H1 (cell line): ENCODE data around the gene CLCNKB. TPM values are rescaled to one million over a fixed set of nuclear protein-coding genes. Genes with fewer than 3 reads are reported as not detected.

Experiments used
- CTCF ChIA-PET: fragments of 300-600 bp; sonication (Branson Sonifier 250); formaldehyde crosslinking; loops from one replicate; lab custom pipeline; 2021; ENCODE audit not compliant: partially characterized antibody; lab: Charles Lee
- POLR2A ChIA-PET: fragments of 300-600 bp; sonication (Branson Sonifier 250); formaldehyde crosslinking; loops from one replicate; lab custom pipeline; 2021; ENCODE audit warnings: inconsistent platforms; ENCODE audit not compliant: partially characterized antibody; lab: Charles Lee
- DNase-seq, 2 experiments: peaks; one replicate each; pipeline versions ENCODE4 v3.0.0 to v3.0.0-alpha.2; 2010 to 2022; ENCODE audit warnings: low spot score in 2 of 2, low read depth in 1 of 2, mixed read lengths in 1 of 2
- FAIRE-seq: peaks from 2 replicates; lab custom pipeline; 2011; peaks lifted over from hg19 to GRCh38; lab: Jason Lieb, UNC
- H2AFZ ChIP-seq: 2 replicates; pipeline ENCODE4 v1.8.1; 2012; ENCODE audit warnings: low read length, inconsistent platforms
- H2AK5ac ChIP-seq: 2 replicates; pipeline ENCODE4 v1.6.1; 2013; ENCODE audit warnings: low read depth, low read length
- H2BK120ac ChIP-seq: replicated peaks from 2 replicates; pipeline ENCODE3; 2013; ENCODE audit warnings: low read depth, low read length, inconsistent platforms
- H2BK12ac ChIP-seq: 2 replicates; pipeline ENCODE4 v1.6.1; 2013; ENCODE audit warnings: low read depth, low read length
- H2BK15ac ChIP-seq: 2 replicates; pipeline ENCODE4 v1.6.1; 2013; ENCODE audit warnings: low read length
- H2BK20ac ChIP-seq: 2 replicates; pipeline ENCODE4 v1.6.1; 2013; ENCODE audit warnings: low read length
- H2BK5ac ChIP-seq: 2 replicates; pipeline ENCODE4 v1.6.1; 2013; ENCODE audit warnings: low read depth, low read length
- H3K14ac ChIP-seq: 2 replicates; pipeline ENCODE4 v1.6.1; 2013; ENCODE audit warnings: inconsistent platforms; ENCODE audit not compliant: insufficient read length
- H3K18ac ChIP-seq: 2 replicates; pipeline ENCODE4 v1.6.1; 2013; ENCODE audit warnings: low read length; ENCODE audit errors: extremely low read depth
- H3K23ac ChIP-seq: 2 replicates; pipeline ENCODE4 v1.6.1; 2013; ENCODE audit warnings: inconsistent platforms; ENCODE audit not compliant: insufficient read length
- H3K23me2 ChIP-seq: 2 replicates; pipeline ENCODE4 v1.6.1; 2013; ENCODE audit warnings: low read depth, low read length
- H3K27ac ChIP-seq: 2 replicates; pipeline ENCODE4 v1.6.1; 2011; ENCODE audit warnings: low read depth, low read length, inconsistent platforms
- H3K27me3 ChIP-seq, 4 experiments: replicated peaks in 1 of 4; 1 replicate in 1 of 4; 2 replicates in 3 of 4; pipeline versions ENCODE4 v1.6.1 to v1.8.1; 2011 to 2013; ENCODE audit warnings: low read length in 3 of 4, mild to moderate bottlenecking in 3 of 4, inconsistent platforms in 2 of 4, mixed read lengths in 2 of 4, moderate library complexity in 1 of 4; ENCODE audit not compliant: control insufficient read depth in 3 of 4, insufficient read depth in 3 of 4; ENCODE audit errors: extremely low read depth in 1 of 4
- H3K36me3 ChIP-seq, 4 experiments: 2 replicates each; pipeline versions ENCODE4 v1.6.1 to v1.8.1; 2011 to 2013; ENCODE audit warnings: mild to moderate bottlenecking in 4 of 4, low read length in 3 of 4, moderate library complexity in 2 of 4, control low read depth in 1 of 4, inconsistent platforms in 1 of 4; ENCODE audit not compliant: insufficient read depth in 4 of 4, control insufficient read depth in 2 of 4
- H3K4ac ChIP-seq: replicated peaks from 2 replicates; pipeline ENCODE3; 2013; ENCODE audit warnings: low read length, low read depth, mixed read lengths, inconsistent platforms; ENCODE audit not compliant: insufficient read length
- H3K4me1 ChIP-seq, 4 experiments: replicated peaks in 1 of 4; 1 replicate in 1 of 4; 2 replicates in 3 of 4; pipeline versions ENCODE4 v1.6.1 to v1.8.1; 2011 to 2013; ENCODE audit warnings: low read length in 3 of 4, inconsistent platforms in 2 of 4, mixed read lengths in 1 of 4; ENCODE audit not compliant: insufficient read depth in 4 of 4, control insufficient read depth in 3 of 4
- H3K4me2 ChIP-seq, 2 experiments: 2 replicates each; pipeline versions ENCODE4 v1.6.1 to v1.8.1; 2011 to 2013; ENCODE audit warnings: low read depth in 2 of 2, low read length in 2 of 2, control low read depth in 1 of 2, inconsistent platforms in 1 of 2, mild to moderate bottlenecking in 1 of 2; ENCODE audit not compliant: insufficient read depth in 1 of 2
- H3K4me3 ChIP-seq, 4 experiments: fragments of 200-600, 300-600 bp in 1 of 4; sonication (generic), shearing (Covaris generic), sonication (Bioruptor Twin) in 1 of 4; 2 replicates each; pipeline versions ENCODE4 v1.5.1 to v1.8.1; 2011 to 2016; ENCODE audit warnings: low read length in 4 of 4, low read depth in 3 of 4, control low read depth in 2 of 4, inconsistent platforms in 2 of 4, mild to moderate bottlenecking in 2 of 4, mixed read lengths in 1 of 4, moderate library complexity in 1 of 4; ENCODE audit not compliant: insufficient read depth in 2 of 4; ENCODE audit errors: extremely low read depth in 1 of 4
- H3K56ac ChIP-seq: replicated peaks from 2 replicates; pipeline ENCODE3; 2013; ENCODE audit warnings: low read depth, mild to moderate bottlenecking, mixed read lengths, low read length, inconsistent platforms; ENCODE audit not compliant: insufficient read length
- H3K79me1 ChIP-seq: 2 replicates; pipeline ENCODE4 v1.6.1; 2013; ENCODE audit warnings: low read depth, low read length, control low read depth
- H3K79me2 ChIP-seq, 2 experiments: 2 replicates each; pipeline versions ENCODE4 v1.6.1 to v1.8.1; 2012 to 2013; ENCODE audit warnings: low read length in 2 of 2, mild to moderate bottlenecking in 2 of 2, inconsistent platforms in 1 of 2; ENCODE audit not compliant: insufficient read depth in 2 of 2, control insufficient read depth in 1 of 2
- H3K9ac ChIP-seq, 4 experiments: replicated peaks in 1 of 4; 1 replicate in 1 of 4; 2 replicates in 3 of 4; pipeline versions ENCODE4 v1.6.1 to v1.8.1; 2011 to 2013; ENCODE audit warnings: low read depth in 3 of 4, low read length in 3 of 4, control low read depth in 2 of 4, mild to moderate bottlenecking in 2 of 4, moderate library complexity in 2 of 4, inconsistent platforms in 1 of 4; ENCODE audit errors: extremely low read depth in 1 of 4
- H3K9me3 ChIP-seq, 2 experiments: 2 replicates each; pipeline versions ENCODE4 v1.6.1 to v1.8.1; 2012 to 2013; ENCODE audit warnings: mild to moderate bottlenecking in 2 of 2, moderate library complexity in 2 of 2, control low read depth in 1 of 2, inconsistent platforms in 1 of 2, low read depth in 1 of 2, low read length in 1 of 2, mixed read lengths in 1 of 2; ENCODE audit not compliant: insufficient read depth in 2 of 2
- H4K20me1 ChIP-seq, 2 experiments: replicated peaks in 1 of 2; 2 replicates each; pipeline versions ENCODE3 to v1.8.1; 2011 to 2013; ENCODE audit warnings: inconsistent platforms in 2 of 2, low read length in 2 of 2, mild to moderate bottlenecking in 1 of 2; ENCODE audit not compliant: insufficient read depth in 2 of 2, control insufficient read depth in 1 of 2
- H4K5ac ChIP-seq: 2 replicates; pipeline ENCODE4 v1.6.1; 2013; ENCODE audit warnings: low read length, low read depth, mixed read lengths, inconsistent platforms; ENCODE audit not compliant: insufficient read length
- H4K8ac ChIP-seq: 2 replicates; pipeline ENCODE4 v1.8.0; 2013; ENCODE audit warnings: mild to moderate bottlenecking, moderate library complexity, low read length, inconsistent platforms; ENCODE audit not compliant: insufficient read depth; ENCODE audit errors: extremely low read depth
- H4K91ac ChIP-seq: replicated peaks from 2 replicates; pipeline ENCODE3; 2013; ENCODE audit warnings: low read length, mixed read lengths, inconsistent platforms; ENCODE audit not compliant: insufficient read length
- BRCA1 ChIP-seq: IDR thresholded peaks from 2 replicates; pipeline ENCODE4 v1.6.1; 2012; ENCODE audit warnings: low read depth, low read length, improper control_type of control experiment
- JUND ChIP-seq: IDR thresholded peaks from 2 replicates; pipeline ENCODE4 v1.6.1; 2011; ENCODE audit warnings: mild to moderate bottlenecking, improper control_type of control experiment, low read length
- POLR2A ChIP-seq, 2 experiments: IDR thresholded peaks; 1 replicate in 1 of 2; 2 replicates in 1 of 2; pipeline ENCODE4 v1.6.1; 2011; ENCODE audit warnings: low read depth in 2 of 2, low read length in 2 of 2, mild to moderate bottlenecking in 2 of 2; ENCODE audit errors: control extremely low read depth in 1 of 2
- POLR2AphosphoS5 ChIP-seq: IDR thresholded peaks from 2 replicates; pipeline ENCODE4 v1.6.1; 2011; ENCODE audit warnings: low read depth, low read length
- RAD21 ChIP-seq, 2 experiments: IDR thresholded peaks in 1 of 2; conservative IDR thresholded peaks in 1 of 2; 2 replicates each; pipeline ENCODE4 v1.6.1; 2011; ENCODE audit warnings: low read depth in 2 of 2, low read length in 2 of 2, improper control_type of control experiment in 1 of 2, inconsistent platforms in 1 of 2, mild to moderate bottlenecking in 1 of 2, moderate library complexity in 1 of 2
- RBBP5 ChIP-seq: IDR thresholded peaks from 2 replicates; pipeline ENCODE4 v1.7.1; 2012; ENCODE audit warnings: low read depth, mild to moderate bottlenecking, inconsistent platforms, low read length, moderate library complexity, borderline replicate concordance
- RXRA ChIP-seq: IDR thresholded peaks from 2 replicates; pipeline ENCODE4 v1.6.1; 2011; ENCODE audit warnings: low read depth, mild to moderate bottlenecking, low read length, moderate library complexity; ENCODE audit not compliant: insufficient read depth
- SAP30 ChIP-seq: fragments of 300-600 bp; sonication (generic); IDR thresholded peaks from 2 replicates; pipeline ENCODE4 v1.7.1; 2012; ENCODE audit warnings: low read length, moderate library complexity, mild to moderate bottlenecking, inconsistent platforms; ENCODE audit not compliant: insufficient read depth, insufficient replicate concordance
- SP2 ChIP-seq: IDR thresholded peaks from 2 replicates; pipeline ENCODE4 v1.6.1; 2012; ENCODE audit warnings: mild to moderate bottlenecking, low read length, inconsistent platforms
- SRF ChIP-seq: IDR thresholded peaks from 2 replicates; pipeline ENCODE4 v1.6.1; 2011; ENCODE audit warnings: mild to moderate bottlenecking, low read depth, low read length, moderate library complexity
- TAF7 ChIP-seq: optimal IDR thresholded peaks from 2 replicates; pipeline ENCODE3; 2011; ENCODE audit warnings: low read depth, mild to moderate bottlenecking, inconsistent platforms, low read length, moderate library complexity, borderline replicate concordance
- ZNF274 ChIP-seq: IDR thresholded peaks from 2 replicates; pipeline ENCODE4 v1.7.0; 2012; ENCODE audit warnings: low read length, borderline replicate concordance; ENCODE audit errors: extremely low read depth
- WGBS, 2 experiments: shearing (Covaris generic) in 1 of 2; methylation state at CpG; one replicate each; pipeline versions ENCODE4 v1.1.6 to v1.1.7; 2013 to 2015; ENCODE audit warnings: low lambda C conversion rate in 2 of 2, mixed read lengths in 2 of 2, inconsistent platforms in 1 of 2, low coverage in 1 of 2, missing lambda C conversion rate in 1 of 2; ENCODE audit not compliant: insufficient replicate concordance in 2 of 2, insufficient coverage in 1 of 2, insufficient read length in 1 of 2; ENCODE audit errors: extremely low coverage in 1 of 2, missing lambda C conversion rate in 1 of 2; 5-methylcytosine and 5-hydroxymethylcytosine counted together
- polyA plus RNA-seq, 7 experiments: library from polyadenylated mRNA; depleted of rRNA in 3 of 7; stranded (reverse) in 5 of 7; unstranded in 2 of 7; fragments of >200 nt in 5 of 7; fragments of 200-250 nt in 2 of 7; gene quantifications; 1 replicate in 5 of 7; 2 replicates in 1 of 7; 4 replicates in 1 of 7; pipeline versions ENCODE4 v1.2.1 to v1.2.3, GENCODE V29; 2011 to 2013; ENCODE audit warnings: missing spikeins in 2 of 7, mixed read lengths in 2 of 7
- total RNA-seq: library from RNA; stranded (reverse); fragmentation: NEBNext Ultra II Directional; extraction: Animal tissue kit (Norgen Biotek cat#: 25700); gene quantifications from 2 replicates; pipeline ENCODE4 v1.2.1, GENCODE V29; 2021

CLCNKB gene
- total and polyA plus RNA-seq, 2 of the 8 experiments (the other 6 are each of a cell fraction or from before 2014, with no cell fraction given) = 1.2 to 3.5 TPM

DNA sequence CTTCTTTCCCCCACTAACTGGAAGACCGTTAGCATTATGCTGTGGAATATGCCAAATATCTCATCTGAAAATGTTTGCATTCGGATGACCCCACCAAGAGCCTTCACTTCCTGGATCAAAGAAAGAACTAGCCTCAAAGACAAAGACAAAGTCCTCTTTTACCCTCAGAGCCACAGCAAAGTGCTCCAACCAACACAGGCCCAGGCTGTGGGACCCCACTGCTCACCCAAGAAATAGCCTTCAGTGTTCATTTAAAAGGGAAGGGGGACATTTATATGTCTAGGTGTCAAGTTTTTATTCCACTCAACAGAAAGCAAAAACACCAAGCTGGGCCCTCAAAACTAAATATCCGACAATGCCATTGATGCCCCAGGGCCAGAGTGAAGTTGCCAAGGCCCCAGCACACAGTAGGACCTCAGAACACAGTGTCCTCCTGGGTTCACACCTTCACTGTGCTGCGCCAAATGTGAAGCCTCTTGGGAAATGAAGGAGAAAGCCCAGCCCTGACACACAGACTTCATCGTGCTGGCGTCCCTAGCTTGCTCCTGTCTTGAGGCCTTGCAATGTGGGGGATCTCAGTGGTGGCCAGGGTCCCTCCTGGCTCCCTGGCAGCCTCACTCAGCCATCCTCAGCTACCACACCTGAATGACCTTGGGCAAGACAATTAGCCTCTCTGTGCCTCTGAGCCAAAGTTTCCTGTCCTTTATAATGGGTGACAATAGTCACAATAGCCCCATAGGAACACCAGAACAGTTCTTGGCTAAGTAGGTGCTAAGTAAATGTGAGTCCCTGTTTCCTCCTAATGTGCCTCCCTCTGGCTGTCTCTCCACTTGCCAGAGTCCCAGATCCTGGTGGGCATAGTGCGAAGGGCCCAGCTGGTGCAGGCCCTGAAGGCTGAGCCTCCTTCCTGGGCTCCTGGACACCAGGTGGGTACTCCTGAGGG, 11.3 kb downstream of the CLCNKB start:
- H3K4me3 ChIP-seq = no peak overlapping the region
- no peak overlapping the region for H3K27ac ChIP-seq
- H2BK20ac ChIP-seq = no peak overlapping the region
- 79% methylated on average over 7 of the region's 7 CpGs; no CpG with 5 or more reads in 1 of the 2 experiments for WGBS, 2 experiments
- H3K4me2 ChIP-seq = no peak overlapping the region
- no peaks in the 10 kb centered on the region for H3K36me3 ChIP-seq
- no peak overlapping the region for H2BK120ac ChIP-seq
- H3K9ac ChIP-seq = no peak overlapping the region
- H4K20me1 ChIP-seq = no peaks in the 10 kb centered on the region
- H3K27me3 ChIP-seq = no peaks in the 10 kb centered on the region
- no peak overlapping the region for H3K4ac ChIP-seq
- POLR2A ChIA-PET = interaction anchor here (2.3 kb wide), 1 partner anchor 60 kb away, joined by 5 read pairs; no protein-coding TSS in a partner anchor
- no peaks in the 10 kb centered on the region for H3K23me2 ChIP-seq
- H3K4me1 ChIP-seq = peaks cover 0 to 12% (median 8%) of the 10 kb centered on the region in 4 experiments; a peak in 6 of 7 replicates
- H2BK5ac ChIP-seq = no peak overlapping the region
- H3K23ac ChIP-seq = no peak overlapping the region
- H4K91ac ChIP-seq = no peak overlapping the region
- no peak overlapping the region for H2BK12ac ChIP-seq
- H2AK5ac ChIP-seq = no peak overlapping the region
- H4K8ac ChIP-seq = no peak overlapping the region
- H3K18ac ChIP-seq = no peak overlapping the region
- H2BK15ac ChIP-seq = no peak overlapping the region
- no peak for FAIRE-seq
- H2AFZ ChIP-seq = no peak overlapping the region
- H3K14ac ChIP-seq = no peak overlapping the region
- no peaks in the 10 kb centered on the region for H3K79me2 ChIP-seq
- no peak overlapping the region for H4K5ac ChIP-seq
- no peak overlapping the region for H3K56ac ChIP-seq
- no peaks in the 10 kb centered on the region for H3K79me1 ChIP-seq
- no peaks in the 10 kb centered on the region for H3K9me3 ChIP-seq
- no peak for DNase-seq
- CTCF ChIA-PET = interaction anchor here (0.8 to 5.5 kb wide), 28 partner anchors 8 to 263 kb away, joined by 3 to 34 read pairs (median 5); partner anchors contain the start of genes ARHGEF19, CLCNKB, HSPB7 and SRARP
- no peak for TF ChIP-seq JUND
- TF ChIP-seq SRF = no peak
- TF ChIP-seq RXRA = no peak
- TF ChIP-seq RAD21 (IDR thresholded peaks at IDR 0.05 in 1 of 2, conservative IDR thresholded peaks at IDR 0.05 in 1 of 2; ENCODE audit: low read depth in 2 of 2, low read length in 2 of 2) = no peak
- no peak for TF ChIP-seq SAP30
- TF ChIP-seq SP2 = no peak
- TF ChIP-seq RBBP5 = no peak
- TF ChIP-seq POLR2A (IDR thresholded peaks at IDR 0.05; ENCODE audit: control extremely low read depth in 1 of 2, low read depth in 2 of 2, low read length in 2 of 2) = no peak
- no peak for TF ChIP-seq TAF7
- TF ChIP-seq BRCA1 = no peak
- no peak for TF ChIP-seq ZNF274
- no peak for TF ChIP-seq POLR2AphosphoS5
